Posterior cingulate gyrus (tissue), 11 donors: Measurements from ENCODE around the gene TRIM50.
"Not testable (repeated sequence)": the region's sequence is repeated elsewhere in the genome, so short reads cannot be mapped to it uniquely, and the experiment has no call there.

ENCODE experiments used
- DNase-seq, 10 donors: peaks; one replicate each; pipeline versions ENCODE4 v3.0.0 to v3.0.0-alpha.2; 2020 to 2021; ENCODE audit warnings: mixed read lengths in 3 of 10
- intact Hi-C: fragments of 100-400 bp; cut with DNase I; formaldehyde crosslinking; loops from one replicate; pipeline ENCODE4 v1.15.1; 2023

The TRIM50 gene

DNA sequence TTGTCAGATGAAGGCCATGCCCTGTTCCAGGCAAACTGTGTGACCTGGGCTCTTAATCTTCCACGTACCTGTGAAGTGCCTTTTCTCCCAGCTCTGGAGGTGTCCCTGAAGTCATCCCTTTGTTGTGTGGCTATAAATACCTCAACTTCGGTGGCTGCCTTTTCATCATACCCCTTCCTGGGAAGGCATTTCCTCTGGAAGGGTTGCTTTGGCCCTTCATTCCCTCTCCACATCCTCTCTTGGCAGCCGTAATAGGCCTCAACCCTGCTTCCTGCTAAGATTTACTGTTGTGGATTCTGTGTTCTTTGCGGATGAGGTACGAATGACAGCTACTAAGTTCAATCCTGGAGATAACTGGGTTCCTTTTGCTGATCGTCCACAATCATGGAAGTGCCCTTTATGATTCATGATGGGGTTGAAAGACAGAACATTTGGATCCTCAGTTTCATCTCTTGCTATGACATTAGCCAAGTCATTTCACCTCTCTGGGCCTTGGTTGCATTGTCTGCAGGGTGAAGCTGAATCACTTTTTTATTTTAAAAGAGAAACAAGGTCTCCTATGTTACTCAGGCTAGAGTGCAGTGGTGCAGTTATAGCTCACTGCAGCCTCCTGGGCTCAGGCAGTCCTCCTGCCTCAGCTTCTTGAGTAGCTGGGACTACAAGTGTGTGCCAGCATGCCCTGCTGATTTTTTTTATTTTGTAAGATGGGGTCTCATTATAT is 23.7 kb upstream of the TRIM50 start:
- no peak for DNase-seq
- intact Hi-C loops: no loop called here

DNA sequence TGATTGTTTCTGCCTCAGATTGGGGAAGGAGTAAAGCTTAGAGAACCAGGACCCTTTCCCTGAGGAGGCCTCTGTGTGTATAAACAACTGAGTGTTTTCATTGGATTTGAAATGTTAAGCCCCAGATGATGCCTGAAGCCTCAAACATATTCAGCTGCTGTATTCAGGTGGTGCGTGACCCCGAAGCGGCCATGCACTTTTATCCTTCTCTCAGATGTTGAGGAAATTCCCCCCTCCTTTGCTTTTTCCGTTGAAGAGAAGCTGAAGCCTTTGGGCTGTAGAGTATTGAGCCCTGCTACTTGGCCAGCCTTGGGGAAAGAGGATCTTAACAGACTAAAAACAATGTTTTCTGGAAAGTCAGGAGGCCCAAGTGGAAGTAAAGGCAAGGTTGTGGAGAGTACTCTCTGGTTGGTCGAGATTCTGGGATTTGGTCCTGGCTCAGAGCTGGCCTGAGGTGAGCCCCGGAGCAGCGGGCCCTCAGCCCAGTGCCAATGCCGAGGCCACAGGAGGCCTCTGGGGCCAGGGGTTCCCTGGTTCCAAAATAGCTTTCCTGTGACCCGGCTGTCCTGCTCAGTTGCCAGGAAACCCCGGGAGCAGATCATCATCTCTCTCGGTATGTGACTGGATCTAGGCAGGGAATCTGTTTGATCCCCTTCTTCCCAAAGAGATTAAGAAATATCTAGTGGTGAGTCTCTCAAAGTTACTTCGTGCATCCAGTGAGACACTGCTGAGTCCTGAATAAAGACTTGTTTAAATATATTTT is 22.6 kb upstream of the TRIM50 start:
- intact Hi-C loops: no loop called here
- DNase-seq: peak in 1 of 10 donors; percentile 35

DNA sequence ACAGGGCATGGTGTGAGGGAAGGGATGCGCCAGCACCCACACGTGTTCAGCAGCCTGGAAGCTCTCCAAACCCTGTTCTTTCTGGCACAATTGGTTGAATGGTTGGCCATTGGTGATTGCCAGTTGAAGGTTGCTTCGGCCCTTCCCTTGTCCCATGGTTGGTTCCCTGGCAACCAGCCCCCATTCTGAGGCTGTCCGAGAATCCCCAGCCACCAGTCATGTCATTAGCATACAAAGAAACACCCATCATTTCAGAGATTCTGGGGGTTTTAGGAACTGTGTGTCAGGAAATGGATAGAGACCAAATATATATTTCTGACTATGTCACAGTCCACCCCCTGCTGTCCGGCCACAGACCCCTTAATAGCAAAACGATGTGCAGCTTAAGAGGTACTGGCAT is 21.9 kb upstream of the TRIM50 start:
- DNase-seq: no peak
- intact Hi-C loops: no loop called here

DNA sequence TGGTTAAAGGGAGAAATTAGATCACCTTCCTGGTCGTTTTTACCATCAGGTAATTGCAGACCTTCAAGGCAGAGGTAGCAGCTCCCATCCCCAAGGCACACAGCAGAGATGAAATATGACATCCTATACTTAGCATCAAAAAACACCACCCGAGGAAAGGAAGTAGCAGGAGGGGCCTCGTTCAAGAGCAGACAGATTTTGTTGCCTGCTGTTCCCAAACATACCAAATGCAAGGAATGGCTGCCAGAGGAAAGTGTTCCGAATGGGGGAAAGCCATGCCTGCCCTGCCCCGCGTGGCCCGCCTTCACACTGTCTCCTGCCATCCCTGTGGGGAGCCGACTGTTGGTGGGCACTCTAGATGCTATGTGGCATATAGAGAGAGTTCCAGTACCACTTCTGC is 18.1 kb upstream of the TRIM50 start:
- DNase-seq: no peak
- intact Hi-C loops: no loop called here

DNA sequence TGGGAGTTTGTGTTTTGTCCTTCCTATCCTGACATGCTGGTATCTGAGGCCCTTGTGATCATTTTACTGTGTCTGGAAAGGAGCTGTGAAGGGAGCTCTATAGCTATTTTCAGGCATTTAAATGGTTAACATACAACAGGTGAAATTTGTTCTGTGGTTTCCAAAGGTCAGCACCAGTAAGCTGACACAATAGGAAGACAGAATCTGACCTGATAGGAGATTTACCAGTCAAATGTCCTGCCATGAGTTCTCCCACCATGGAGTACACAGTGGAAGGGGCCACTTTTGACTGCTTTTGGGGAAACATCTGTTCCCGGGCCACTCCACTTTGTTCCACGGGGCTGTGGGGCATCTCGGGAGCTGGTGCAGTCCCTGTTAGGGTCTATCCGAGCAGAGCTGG is 17.7 kb upstream of the TRIM50 start:
- no peak for DNase-seq
- intact Hi-C loops: no loop called here

DNA sequence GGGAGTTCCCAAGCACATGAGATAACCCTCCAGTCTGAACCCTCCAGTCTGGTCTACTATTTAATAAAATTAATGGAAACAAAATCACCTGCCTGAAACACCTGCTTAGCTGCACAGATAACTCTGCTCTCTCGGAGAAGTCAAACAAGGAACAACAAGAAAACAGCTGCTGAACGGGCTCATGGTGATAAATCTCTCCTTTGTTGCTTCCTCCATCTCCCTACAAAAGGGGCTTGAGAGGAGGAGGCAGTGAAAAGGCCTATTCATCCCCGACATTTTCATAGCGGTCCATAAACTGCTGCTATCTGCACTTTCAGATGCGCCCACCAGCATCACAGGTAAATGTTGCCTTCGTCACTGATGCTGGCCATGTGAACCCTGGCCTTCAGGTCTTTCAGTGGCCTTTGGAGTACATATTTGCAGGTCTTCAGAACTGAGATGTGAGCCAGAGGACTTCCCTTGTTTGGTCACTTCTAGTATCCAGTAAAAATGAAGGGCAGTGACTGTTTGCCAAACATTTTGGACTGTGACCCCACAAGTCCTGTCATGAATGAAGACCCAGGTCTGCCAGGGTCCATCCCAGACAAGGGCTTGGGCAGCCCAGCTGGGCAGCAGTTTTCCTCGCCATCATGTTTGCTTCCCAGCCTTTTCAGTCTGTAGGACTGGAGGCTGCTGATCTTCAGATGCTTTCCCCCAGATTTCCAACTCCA is 15.9 kb upstream of the TRIM50 start:
- DNase-seq: peak in 1 of 10 donors; percentile 54
- intact Hi-C loops: loop anchor here (2.0 kb wide), 1 partner anchor 107 kb away; no protein-coding TSS in a partner anchor

DNA sequence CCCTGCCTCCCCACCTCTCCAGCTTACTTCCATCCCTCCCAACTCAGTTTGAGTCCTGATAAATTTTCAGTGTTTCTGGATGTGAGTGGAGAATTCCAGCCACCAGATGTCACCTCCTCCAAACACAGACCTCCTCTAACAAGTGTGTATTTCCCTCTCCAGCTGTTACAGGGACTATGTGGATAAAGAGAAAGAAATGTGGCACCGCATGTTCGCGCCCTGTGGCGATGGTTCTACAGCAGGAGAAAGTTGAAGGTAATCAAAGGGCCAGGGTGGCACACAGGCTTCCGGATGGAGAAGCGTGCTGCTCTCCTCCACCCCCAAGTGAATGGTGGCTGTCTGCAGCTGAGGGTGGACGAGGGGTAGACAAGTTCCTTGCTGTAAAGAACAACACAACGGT is 14.8 kb upstream of the TRIM50 start:
- intact Hi-C loops: loop anchor here (2.0 kb wide), 1 partner anchor 108 kb away; no protein-coding TSS in a partner anchor
- peak in 2 of 10 donors; percentile 9 to 16 for DNase-seq

DNA sequence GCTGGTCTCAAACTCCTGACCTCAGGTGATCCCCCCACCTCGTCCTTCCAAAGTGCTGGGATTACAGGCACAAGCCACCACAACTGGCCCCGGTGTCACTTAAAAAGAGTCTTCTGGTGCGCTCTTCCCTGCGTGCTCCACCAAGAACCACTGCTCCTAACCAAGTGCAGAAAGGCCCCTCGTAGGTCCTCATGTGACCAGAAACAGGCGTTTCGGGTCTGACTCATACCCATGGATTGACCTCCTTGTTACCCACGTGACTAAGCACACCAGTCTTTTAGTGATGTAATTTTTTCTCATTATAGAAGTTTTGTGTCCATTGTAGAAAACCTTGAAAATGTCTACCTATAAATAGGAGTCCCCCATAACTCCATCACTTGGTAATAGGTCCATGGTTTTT is 14.0 kb upstream of the TRIM50 start:
- DNase-seq: peak in 1 of 10 donors; percentile 15
- intact Hi-C loops: loop anchor here (2.0 kb wide), 1 partner anchor 109 kb away; no protein-coding TSS in a partner anchor

DNA sequence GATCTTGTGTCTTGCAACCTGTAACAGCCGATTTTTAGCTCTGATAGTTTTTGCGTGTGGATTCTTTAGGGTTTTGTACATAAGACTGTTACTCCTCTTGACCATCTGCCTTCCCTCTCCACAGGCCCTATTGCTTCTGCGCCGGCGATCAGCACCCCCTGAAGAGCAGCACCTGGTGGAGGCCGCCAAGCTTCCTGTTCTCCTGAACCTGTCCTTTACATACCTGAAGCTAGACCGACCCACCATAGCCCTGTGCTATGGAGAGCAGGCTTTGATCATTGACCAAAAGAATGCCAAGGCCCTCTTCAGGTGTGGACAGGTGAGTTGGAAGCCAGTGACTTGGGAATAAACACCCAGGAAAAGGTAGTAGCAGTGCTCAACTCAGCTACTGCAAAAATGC is 12.6 kb upstream of the TRIM50 start:
- intact Hi-C loops: no loop called here
- peak in 1 of 10 donors; percentile 32 for DNase-seq

DNA sequence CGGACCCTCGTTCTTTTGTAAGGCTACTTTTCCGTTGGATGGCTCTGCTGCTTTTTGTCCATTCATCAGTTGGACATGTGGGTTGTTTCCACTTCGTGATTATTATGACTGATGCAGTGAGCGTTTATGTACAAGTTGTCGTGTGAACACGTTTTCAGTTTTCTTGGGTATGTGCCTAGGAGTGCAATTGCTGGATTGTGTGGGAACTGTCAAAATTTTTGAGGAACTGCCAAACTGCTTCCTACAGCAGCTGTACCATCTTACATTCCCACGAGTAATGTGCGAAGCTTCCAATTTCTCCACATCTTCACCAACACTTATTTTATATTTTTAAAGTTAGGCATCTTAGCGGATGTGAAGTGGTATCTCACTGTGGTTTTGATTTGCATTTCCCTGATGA is 10.4 kb upstream of the TRIM50 start:
- intact Hi-C loops: no loop called here
- DNase-seq: no peak

DNA sequence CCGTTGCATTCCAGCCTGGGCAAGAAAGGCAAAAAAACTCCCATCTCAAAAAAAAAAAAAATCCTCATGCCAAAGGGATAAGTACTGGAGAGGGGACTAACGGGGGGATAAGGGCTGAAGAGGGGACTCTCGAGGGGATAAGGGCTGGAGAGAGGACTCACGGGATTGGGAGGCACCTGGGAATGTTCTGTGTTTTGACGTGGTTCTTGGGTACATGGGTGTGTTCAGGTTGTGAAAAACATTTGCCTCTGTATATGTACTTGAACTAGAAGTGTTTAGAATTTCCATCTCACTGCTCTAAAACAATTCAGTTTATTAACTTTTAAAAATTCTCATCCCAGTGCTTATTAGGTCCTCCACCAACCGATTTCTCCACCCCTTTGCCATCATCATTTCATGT is 4.6 kb upstream of the TRIM50 start:
- DNase-seq: no peak
- intact Hi-C loops: no loop called here

DNA sequence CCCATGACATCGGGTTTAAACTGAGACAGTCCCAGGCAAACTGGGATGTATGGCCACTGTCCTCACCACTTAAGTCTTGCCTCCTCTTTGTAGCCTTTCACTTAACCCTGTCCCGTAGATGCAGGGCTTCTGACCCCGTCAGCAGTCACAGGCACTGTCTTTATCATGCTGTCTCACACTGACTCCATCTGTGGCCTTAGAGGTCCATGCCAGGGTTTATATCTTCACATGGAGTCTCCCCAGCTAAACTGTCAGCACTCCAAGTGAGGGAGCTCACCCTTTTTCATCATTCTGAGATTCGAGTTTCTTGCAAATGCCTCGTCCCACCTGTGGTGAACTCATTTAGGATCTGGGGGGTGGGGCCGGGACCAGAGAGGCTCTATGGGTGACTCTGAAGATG is 2.9 kb upstream of the TRIM50 start:
- DNase-seq: peak in 2 of 10 donors; percentile 1 to 28
- intact Hi-C loops: no loop called here

DNA sequence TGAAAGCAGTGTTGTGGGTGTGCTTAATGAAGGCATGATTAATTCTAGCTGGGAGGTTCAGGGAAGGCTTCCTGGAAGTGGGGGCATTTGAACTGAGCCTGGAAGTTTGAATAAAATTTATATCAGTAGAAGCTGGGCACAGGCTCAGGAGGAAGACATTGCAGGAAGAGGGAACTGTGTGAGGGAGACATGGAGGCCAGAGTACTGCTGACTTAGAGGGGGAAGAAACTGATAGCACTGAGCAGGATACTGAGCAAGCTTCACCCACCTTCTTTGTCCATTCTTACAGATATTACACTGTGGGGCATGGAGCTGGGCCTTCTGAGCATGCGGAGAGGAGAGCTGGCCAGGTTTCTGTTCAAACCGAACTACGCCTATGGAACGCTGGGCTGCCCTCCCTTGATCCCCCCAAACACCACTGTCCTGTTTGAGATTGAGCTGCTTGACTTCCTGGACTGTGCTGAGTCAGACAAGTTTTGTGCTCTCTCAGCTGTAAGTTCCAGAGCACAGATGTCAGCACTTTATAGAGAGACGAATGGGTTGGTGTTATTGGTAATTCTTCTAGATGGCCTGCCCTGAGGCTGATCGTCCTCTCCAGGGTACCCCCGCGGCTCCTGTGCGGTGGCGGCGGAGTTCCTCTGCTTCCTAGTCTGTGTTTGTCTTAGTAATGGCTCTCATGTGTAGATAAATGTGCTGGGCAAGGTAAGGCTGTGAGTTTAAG is 2.1 kb upstream of the TRIM50 start:
- intact Hi-C loops: no loop called here
- DNase-seq: peak in 2 of 10 donors; percentile 35 to 66

DNA sequence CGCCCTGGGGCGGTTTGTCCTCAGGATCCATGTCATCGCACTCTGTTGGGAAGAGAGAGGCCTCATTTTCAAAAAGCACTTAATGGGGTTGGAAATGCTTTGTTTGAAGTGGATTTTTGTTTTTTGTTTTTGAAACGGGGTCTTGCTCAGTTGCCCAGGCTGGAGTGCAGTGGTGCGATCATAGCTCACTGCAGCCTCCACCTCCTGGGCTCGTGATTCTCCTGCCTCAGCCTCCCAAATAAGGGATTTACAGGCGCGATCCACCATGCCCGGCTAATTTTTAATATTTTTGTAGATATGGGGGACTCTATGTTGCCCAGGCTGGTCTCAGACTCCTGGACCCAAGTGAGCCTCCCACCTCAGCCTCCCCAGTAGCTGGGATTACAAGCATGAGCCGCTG is 814 bp upstream of the TRIM50 start:
- intact Hi-C loops: no loop called here
- peak in 1 of 10 donors; percentile 1 for DNase-seq

DNA sequence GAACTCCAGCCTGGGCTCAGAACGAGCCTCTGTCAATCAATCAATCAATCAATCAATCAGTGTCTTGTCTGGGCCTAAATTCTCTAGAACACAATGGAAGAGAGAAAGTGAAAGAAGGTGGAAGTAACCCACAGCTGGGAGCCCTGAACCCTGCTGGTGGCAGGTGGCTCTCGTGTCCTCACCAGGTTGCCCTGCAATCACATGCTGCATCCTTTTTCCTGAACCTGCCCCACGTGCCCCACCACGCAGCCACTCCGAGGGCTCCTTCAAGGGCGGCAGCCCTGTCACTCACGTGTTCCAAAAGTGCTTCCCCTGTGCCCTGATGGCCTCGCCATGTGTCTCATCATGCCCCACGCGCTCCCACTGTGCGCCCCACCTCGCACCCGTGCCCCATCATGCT is 433 bp downstream of the TRIM50 start:
- intact Hi-C loops: not testable (repeated sequence)
- peak in 1 of 10 donors; percentile 31 for DNase-seq

DNA sequence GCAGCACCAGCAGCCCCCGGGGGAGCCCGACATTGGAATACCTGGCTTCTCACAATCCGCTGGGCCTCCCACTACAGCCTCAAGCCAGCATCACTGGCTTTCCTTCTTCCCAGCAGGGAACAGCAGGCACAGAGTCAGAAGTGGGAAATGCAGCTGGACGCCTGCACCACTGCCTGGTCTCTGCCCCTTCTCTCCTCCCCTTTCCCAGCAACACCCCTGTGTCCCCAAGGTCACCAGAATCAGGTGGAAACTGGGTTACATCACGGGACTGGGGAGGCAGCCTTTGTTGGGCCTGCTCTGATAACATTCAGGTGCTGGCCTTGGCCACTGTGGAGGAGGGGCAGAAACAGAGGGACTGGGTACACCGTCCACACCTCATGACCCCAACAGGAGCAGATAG is 2.5 kb downstream of the TRIM50 start:
- peak in 2 of 10 donors; percentile 21 to 35 for DNase-seq
- intact Hi-C loops: not testable (repeated sequence)

DNA sequence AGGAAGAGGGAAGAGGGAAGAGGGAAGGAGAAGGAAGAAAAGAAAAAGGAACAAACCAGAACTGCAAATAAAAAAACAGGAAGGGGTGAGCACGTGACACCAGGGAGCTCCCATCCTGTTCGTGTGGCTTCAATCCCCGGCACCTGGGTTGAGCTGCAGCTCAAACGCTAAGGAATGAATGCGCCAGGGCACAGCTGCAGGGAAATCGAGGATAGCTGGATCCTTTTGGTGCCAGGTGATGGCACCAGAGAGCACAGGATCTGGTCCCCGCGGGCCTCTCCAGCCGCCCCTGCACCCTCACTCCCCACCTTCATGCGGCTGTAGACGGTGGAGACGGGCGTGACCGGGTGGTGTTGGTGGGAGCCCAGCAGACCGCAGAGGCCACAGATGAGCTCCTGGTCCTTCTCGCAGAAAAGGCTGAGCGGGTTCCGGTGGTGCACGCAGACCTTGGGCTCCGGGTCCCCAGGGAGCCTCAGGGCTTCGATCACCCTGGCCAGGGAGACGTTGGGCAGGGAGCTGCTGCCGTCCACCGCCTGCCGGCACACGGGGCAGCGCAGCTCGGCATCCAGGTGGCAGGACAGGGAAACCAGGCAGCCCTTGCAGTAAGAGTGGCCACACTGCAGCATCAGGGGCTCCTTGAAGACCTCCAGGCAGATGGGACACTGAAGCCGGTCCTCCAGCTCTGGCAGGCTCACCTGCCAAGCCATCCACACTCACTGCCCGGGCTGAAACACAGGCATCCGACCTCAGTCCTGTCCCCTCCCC is 3.6 kb downstream of the TRIM50 start:
- intact Hi-C loops: loop anchor here (1.0 kb wide), 1 partner anchor 127 kb away; no protein-coding TSS in a partner anchor
- peak; percentile 30 to 93 (median 64) for DNase-seq

DNA sequence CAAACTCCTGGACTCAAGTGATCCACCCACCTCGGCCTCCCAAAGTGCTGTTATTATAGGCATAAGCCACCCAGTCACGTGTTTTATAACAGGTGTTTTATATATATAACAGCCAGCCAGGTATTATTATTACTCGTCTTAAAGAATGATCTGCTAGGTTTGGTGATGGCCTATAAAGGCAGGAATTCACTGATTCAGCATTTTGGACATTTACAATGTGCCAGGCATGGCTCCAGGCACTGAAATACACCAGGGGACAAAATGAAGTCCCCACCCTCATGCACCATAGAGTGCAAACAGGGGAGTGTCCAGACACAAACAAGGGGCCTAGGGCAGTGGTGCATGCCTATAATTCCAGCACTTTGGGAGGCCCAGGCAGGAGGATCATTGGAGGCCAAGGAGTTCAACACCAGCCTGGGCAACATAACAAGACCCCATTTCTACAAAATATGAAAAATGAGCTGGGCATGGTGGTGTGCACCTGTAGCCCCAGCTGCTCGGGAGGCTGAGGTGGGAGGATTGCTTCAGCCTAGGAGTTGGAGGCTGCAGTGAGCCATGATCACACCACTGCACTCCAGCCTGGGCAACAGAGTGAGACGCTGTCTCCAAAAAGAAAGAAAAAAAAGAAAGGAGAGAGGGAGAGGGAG is 4.3 kb downstream of the TRIM50 start:
- intact Hi-C loops: loop anchor here (1.0 kb wide), 1 partner anchor 128 kb away; no protein-coding TSS in a partner anchor
- peak in 1 of 10 donors; percentile 0 for DNase-seq

DNA sequence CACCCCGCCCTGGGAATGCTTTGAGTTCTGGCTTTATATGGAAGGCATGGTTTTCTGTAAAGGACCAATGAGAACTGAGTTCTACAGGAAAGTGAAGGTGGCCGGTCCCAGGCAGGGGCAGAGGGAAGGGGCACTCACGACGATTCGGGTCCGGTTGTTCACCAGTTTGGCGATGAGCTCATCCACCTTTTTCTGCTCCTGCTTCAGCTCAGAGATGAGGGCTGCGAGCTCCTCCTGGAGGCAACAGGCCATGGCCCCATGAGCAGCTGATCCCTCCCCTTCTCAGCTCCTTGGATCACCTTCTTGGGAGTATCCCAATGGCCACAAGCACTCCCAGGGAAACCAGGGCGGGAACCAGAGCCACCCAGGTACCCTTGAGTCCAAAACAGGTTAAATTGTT is 7.9 kb downstream of the TRIM50 start:
- peak in 1 of 10 donors; percentile 6 for DNase-seq
- intact Hi-C loops: not testable (repeated sequence)
